ENCODE measurements around the gene CAMK2B.

DNA sequence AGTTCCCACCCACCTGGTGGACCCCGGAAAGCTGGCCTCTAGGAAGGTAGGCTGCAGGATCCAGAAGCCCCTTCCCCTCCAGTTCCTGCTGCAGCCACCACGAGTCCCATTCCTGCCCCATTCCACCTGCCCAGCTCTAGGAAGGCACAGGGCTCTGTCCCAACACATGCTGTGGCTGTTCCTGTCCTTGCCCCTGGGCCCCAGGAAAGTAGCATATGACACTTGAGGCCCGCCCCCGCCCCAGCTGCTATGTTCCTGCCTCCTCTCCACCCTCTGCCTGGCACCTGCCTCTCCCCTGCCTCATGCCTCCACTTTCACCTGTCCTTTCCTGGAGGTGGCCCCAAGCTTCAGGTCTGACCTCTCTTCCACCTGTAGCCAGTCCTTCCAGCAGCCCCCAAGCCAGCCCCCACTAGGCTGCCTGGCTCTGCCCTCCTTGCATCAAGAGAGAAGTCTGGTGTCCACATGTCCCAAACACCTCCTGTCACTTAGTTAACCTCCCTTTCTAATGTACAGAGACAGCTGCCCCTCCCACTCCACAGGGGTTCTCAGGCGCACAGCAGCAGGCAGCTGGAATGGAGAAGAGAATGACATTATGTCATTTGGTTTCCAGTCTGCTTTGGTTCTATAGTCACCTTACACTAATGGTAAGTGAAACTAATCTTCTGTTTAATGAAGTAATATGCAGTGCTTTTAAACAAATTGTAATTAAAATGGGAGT is 101.9 kb downstream of the CAMK2B start:
- TF ChIP-seq, protein P1, sequence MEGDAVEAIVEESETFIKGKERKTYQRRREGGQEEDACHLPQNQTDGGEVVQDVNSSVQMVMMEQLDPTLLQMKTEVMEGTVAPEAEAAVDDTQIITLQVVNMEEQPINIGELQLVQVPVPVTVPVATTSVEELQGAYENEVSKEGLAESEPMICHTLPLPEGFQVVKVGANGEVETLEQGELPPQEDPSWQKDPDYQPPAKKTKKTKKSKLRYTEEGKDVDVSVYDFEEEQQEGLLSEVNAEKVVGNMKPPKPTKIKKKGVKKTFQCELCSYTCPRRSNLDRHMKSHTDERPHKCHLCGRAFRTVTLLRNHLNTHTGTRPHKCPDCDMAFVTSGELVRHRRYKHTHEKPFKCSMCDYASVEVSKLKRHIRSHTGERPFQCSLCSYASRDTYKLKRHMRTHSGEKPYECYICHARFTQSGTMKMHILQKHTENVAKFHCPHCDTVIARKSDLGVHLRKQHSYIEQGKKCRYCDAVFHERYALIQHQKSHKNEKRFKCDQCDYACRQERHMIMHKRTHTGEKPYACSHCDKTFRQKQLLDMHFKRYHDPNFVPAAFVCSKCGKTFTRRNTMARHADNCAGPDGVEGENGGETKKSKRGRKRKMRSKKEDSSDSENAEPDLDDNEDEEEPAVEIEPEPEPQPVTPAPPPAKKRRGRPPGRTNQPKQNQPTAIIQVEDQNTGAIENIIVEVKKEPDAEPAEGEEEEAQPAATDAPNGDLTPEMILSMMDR (IDR thresholded peaks at IDR 0.05) = no peak
- no peak for TF ChIP-seq EZH2 (IDR thresholded peaks at IDR 0.05)
